SK-N-SH treated with all-trans-retinoic acid at 6 μM for 48 hours (cell line): ENCODE results near the gene FHDC1.

Source experiments
- ATAC-seq: fragments of 200-7000 bp; cut with Tn5 transposase; 3 replicates; pipeline ENCODE4 v1.9.1; 2020; ENCODE audit warnings: mild to moderate bottlenecking, moderate library complexity
- BACH2 ChIP-seq: fragments of 250-450 bp; sonication (Bioruptor Pico); IDR thresholded peaks from 2 replicates; pipeline ENCODE4 v1.9.0; 2021; ENCODE audit warnings: mild to moderate bottlenecking, borderline replicate concordance
- CREB5 ChIP-seq: fragments of 250-450 bp; sonication (Bioruptor Pico); IDR thresholded peaks from 2 replicates; pipeline ENCODE4 v1.5.1; 2020; ENCODE audit warnings: low read depth, mild to moderate bottlenecking, moderate library complexity
- CSDC2 ChIP-seq: fragments of 250-450 bp; sonication (Bioruptor Pico); IDR thresholded peaks from 2 replicates; pipeline ENCODE4 v1.5.0; 2020; ENCODE audit warnings: mild to moderate bottlenecking, moderate library complexity
- CSRNP3 ChIP-seq: fragments of 250-450 bp; sonication (Bioruptor Pico); IDR thresholded peaks from 2 replicates; pipeline ENCODE4 v1.5.1; 2021; ENCODE audit warnings: mild to moderate bottlenecking, moderate library complexity
- ESRRG ChIP-seq: fragments of 250-450 bp; sonication (Bioruptor Pico); IDR thresholded peaks from 2 replicates; pipeline ENCODE4 v1.6.1; 2021; ENCODE audit warnings: mild to moderate bottlenecking
- GLIS3 ChIP-seq: fragments of 250-450 bp; sonication (Bioruptor Pico); IDR thresholded peaks from 2 replicates; pipeline ENCODE4 v1.5.0; 2020; ENCODE audit warnings: mild to moderate bottlenecking, moderate library complexity
- ISL1 ChIP-seq: fragments of 250-450 bp; sonication (Bioruptor Pico); IDR thresholded peaks from 2 replicates; pipeline ENCODE4 v2.1.2; 2022; ENCODE audit warnings: mild to moderate bottlenecking, moderate library complexity
- OSR1 ChIP-seq: fragments of 250-450 bp; sonication (Bioruptor Pico); IDR thresholded peaks from 2 replicates; pipeline ENCODE4 v1.8.0; 2022; ENCODE audit warnings: moderate library complexity, mild to moderate bottlenecking, inconsistent platforms
- POU6F1 ChIP-seq: fragments of 250-450 bp; sonication (Bioruptor Pico); IDR thresholded peaks from 2 replicates; pipeline ENCODE4 v1.8.0; 2021; ENCODE audit warnings: low read depth, mild to moderate bottlenecking, moderate library complexity, borderline replicate concordance
- PPARA ChIP-seq: fragments of 250-450 bp; sonication (Bioruptor Pico); IDR thresholded peaks from 2 replicates; pipeline ENCODE4 v1.5.0; 2020; ENCODE audit warnings: mild to moderate bottlenecking, borderline replicate concordance
- RARB ChIP-seq: fragments of 250-450 bp; sonication (Bioruptor Pico); IDR thresholded peaks from 2 replicates; pipeline ENCODE4 v1.8.0; 2021; ENCODE audit warnings: mild to moderate bottlenecking, moderate library complexity
- TCF4 ChIP-seq: fragments of 250-450 bp; sonication (Bioruptor Pico); IDR thresholded peaks from 2 replicates; pipeline ENCODE4 v1.8.0; 2021; ENCODE audit warnings: mild to moderate bottlenecking, moderate library complexity, borderline replicate concordance
- TOX ChIP-seq: fragments of 250-450 bp; sonication (Bioruptor Pico); IDR thresholded peaks from 2 replicates; pipeline ENCODE4 v1.8.0; 2021; ENCODE audit warnings: mild to moderate bottlenecking, moderate library complexity, borderline replicate concordance
- ZFP3 ChIP-seq: fragments of 250-450 bp; sonication (Bioruptor Pico); IDR thresholded peaks from 2 replicates; pipeline ENCODE4 v1.5.0; 2020; ENCODE audit warnings: mild to moderate bottlenecking, moderate library complexity
- ZFP30 ChIP-seq: fragments of 450-650 bp; formaldehyde crosslinking; IDR thresholded peaks from 2 replicates; pipeline ENCODE4 v1.5.0; 2022; ENCODE audit warnings: mild to moderate bottlenecking, moderate library complexity
- ZNF565 ChIP-seq: fragments of 450-650 bp; formaldehyde crosslinking; conservative IDR thresholded peaks from 2 replicates; pipeline ENCODE4 v1.5.0; 2020; ENCODE audit warnings: low read depth, mild to moderate bottlenecking, moderate library complexity
- ZNF70 ChIP-seq: fragments of 450-650 bp; formaldehyde crosslinking; IDR thresholded peaks from 2 replicates; pipeline ENCODE4 v1.5.0; 2020; ENCODE audit warnings: mild to moderate bottlenecking, moderate library complexity
- ZNF8 ChIP-seq: fragments of 450-650 bp; formaldehyde crosslinking; IDR thresholded peaks from 2 replicates; pipeline ENCODE4 v1.5.0; 2020; ENCODE audit warnings: mild to moderate bottlenecking, moderate library complexity

FHDC1 gene

GRCh38 chr4:152997288-152997687 is 61.2 kb downstream of the FHDC1 start:
- ATAC-seq: no peak
- TF ChIP-seq CSDC2 (CRISPR knock-in tag) (no peak), RARB (CRISPR knock-in tag) (no peak), BACH2 (no peak), ESRRG (no peak), POU6F1 (CRISPR knock-in tag) (no peak), CSRNP3 (CRISPR knock-in tag) (no peak), ZNF8 (CRISPR knock-in tag) (no peak), CREB5 (CRISPR knock-in tag) (no peak), ZFP3 (CRISPR knock-in tag) (no peak), ISL1 (CRISPR knock-in tag) (no peak)

GRCh38 chr4:152997771-152998487 is 61.8 kb downstream of the FHDC1 start:
- TF ChIP-seq RARB (CRISPR knock-in tag): no peak
- ATAC-seq: no peak

- TF ChIP-seq CSRNP3 (CRISPR knock-in tag) (no peak), ZNF565 (no peak), RARB (CRISPR knock-in tag) (no peak), ESRRG (no peak), CREB5 (CRISPR knock-in tag) (no peak), OSR1 (CRISPR knock-in tag) (no peak), ZFP3 (CRISPR knock-in tag) (no peak), ZNF8 (CRISPR knock-in tag) (no peak), PPARA (no peak), CSDC2 (CRISPR knock-in tag) (no peak), ZFP30 (CRISPR knock-in tag) (no peak), TCF4 (CRISPR knock-in tag) (no peak), TOX (CRISPR knock-in tag) (no peak), GLIS3 (CRISPR knock-in tag) (no peak)
- TF ChIP-seq, all 23 proteins: peak for 0
- ATAC-seq: no peak
Measured at GRCh38 chr4:152998861-152999260, 62.7 kb downstream of the FHDC1 start.

GRCh38 chr4:152999346-153000075 is 63.4 kb downstream of the FHDC1 start:
- TF ChIP-seq POU6F1 (CRISPR knock-in tag): no peak
- no peak for TF ChIP-seq PPARA
- TF ChIP-seq ZNF70 (CRISPR knock-in tag): no peak
- TF ChIP-seq ESRRG: no peak
- TF ChIP-seq ZNF565: no peak
- TF ChIP-seq ZNF8 (CRISPR knock-in tag): no peak
- no peak for TF ChIP-seq TOX (CRISPR knock-in tag)
- no peak for TF ChIP-seq ZFP30 (CRISPR knock-in tag)
- no peak for TF ChIP-seq BACH2
- no peak for TF ChIP-seq CSRNP3 (CRISPR knock-in tag)
- ATAC-seq: no peak
